Naive B cell (primary cell): ENCODE results near the gene GFM1. TPM values are rescaled to one million over a fixed set of nuclear protein-coding genes. Genes with fewer than 3 reads are reported as not detected.

Source experiments
- ATAC-seq, 2 donors: fragments of 150-1000 bp; cut with Tn5 transposase; 2 replicates each; pipeline ENCODE4 v1.10.0; 2021; ENCODE audit warnings: low read depth in 2 of 2, mild to moderate bottlenecking in 2 of 2, moderate library complexity in 2 of 2
- DNase-seq: peaks from one replicate; pipeline ENCODE4 v3.0.0; 2022
- H3K27ac Mint-ChIP-seq, 6 donors: one replicate each; pipeline ENCODE4 v1.8.0; 2020 to 2022; ENCODE audit warnings: mild to moderate bottlenecking in 6 of 6, mixed read lengths in 6 of 6, moderate library complexity in 5 of 6, inconsistent platforms in 2 of 6
- H3K27me3 Mint-ChIP-seq, 3 donors: one replicate each; pipeline ENCODE4 v1.8.0; 2021 to 2022; ENCODE audit warnings: mixed read lengths in 3 of 3, mild to moderate bottlenecking in 1 of 3
- H3K36me3 Mint-ChIP-seq, 2 donors: one replicate each; pipeline ENCODE4 v1.8.0; 2020 to 2022; ENCODE audit warnings: mixed read lengths in 2 of 2, inconsistent platforms in 1 of 2, mild to moderate bottlenecking in 1 of 2
- H3K4me1 Mint-ChIP-seq, 3 donors: one replicate each; pipeline ENCODE4 v1.8.0; 2020 to 2022; ENCODE audit warnings: mixed read lengths in 3 of 3, inconsistent platforms in 1 of 3, mild to moderate bottlenecking in 1 of 3, moderate library complexity in 1 of 3
- H3K4me3 Mint-ChIP-seq, 8 donors: one replicate each; pipeline ENCODE4 v1.8.0; 2020 to 2022; ENCODE audit warnings: mild to moderate bottlenecking in 8 of 8, mixed read lengths in 8 of 8, moderate library complexity in 8 of 8, inconsistent platforms in 2 of 8
- H3K9me3 Mint-ChIP-seq, 7 donors: one replicate each; pipeline ENCODE4 v1.8.0; 2020 to 2022; ENCODE audit warnings: mixed read lengths in 7 of 7, mild to moderate bottlenecking in 5 of 7, inconsistent platforms in 2 of 7, moderate library complexity in 1 of 7
- polyA plus RNA-seq, 6 donors: library from polyadenylated mRNA; unstranded; fragments of 300-500 nt; fragmentation: Illumina TruSeq; gene quantifications; one replicate each; pipeline ENCODE4 v1.2.3, GENCODE V29; 2021; ENCODE audit warnings: low read depth in 6 of 6

The GFM1 gene
- polyA plus RNA-seq, 6 donors from 2014 or later: 24.4 to 41.5 (median 28.2) TPM

GRCh38 chr3:158722108-158722507 lies 77.8 kb downstream of the GFM1 start:
- peak overlapping the region in 3 of 8 donors; percentile 70 to 89 (median 85) for H3K4me3 Mint-ChIP-seq
- peaks cover 17 to 29% (median 20%) of the 10 kb centered on the region in 3 donors for H3K4me1 Mint-ChIP-seq
- DNase-seq (no peak), ATAC-seq (no peak)
- H3K27ac Mint-ChIP-seq: no peak overlapping the region
- no peaks in the 10 kb centered on the region for H3K27me3 Mint-ChIP-seq
- H3K36me3 Mint-ChIP-seq: peaks cover 0 to 6% of the 10 kb centered on the region in 2 donors
- H3K9me3 Mint-ChIP-seq: peaks cover 0 to 3% (median 0%) of the 10 kb centered on the region in 7 donors

GRCh38 chr3:158723991-158724390 lies 79.7 kb downstream of the GFM1 start:
- Mint-ChIP-seq H3K4me1 (peaks cover 16 to 37% (median 23%) of the 10 kb centered on the region in 3 donors), H3K27ac (peak overlapping the region in 3 of 6 donors; percentile 64 to 98 (median 76)), H3K36me3 (peaks cover 0 to 6% of the 10 kb centered on the region in 2 donors)

GRCh38 chr3:158725348-158726011 lies 81.2 kb downstream of the GFM1 start:
- Mint-ChIP-seq H3K27ac (peak overlapping the region in 2 of 6 donors; percentile 55 to 76), H3K4me3 (no peak overlapping the region), H3K9me3 (peaks cover 0 to 3% (median 0%) of the 10 kb centered on the region in 7 donors), H3K36me3 (peaks cover 0 to 5% of the 10 kb centered on the region in 2 donors), H3K4me1 (peaks cover 18 to 37% (median 23%) of the 10 kb centered on the region in 3 donors), H3K27me3 (peaks cover 6 to 8% (median 6%) of the 10 kb centered on the region in 3 donors)
- DNase-seq: no peak
- no peak for ATAC-seq

More at GRCh38 chr3:158723991-158724390, 79.7 kb downstream of the GFM1 start:
- H3K27me3 Mint-ChIP-seq: peaks cover 0 to 3% (median 0%) of the 10 kb centered on the region in 3 donors
- DNase-seq: no peak
- H3K9me3 Mint-ChIP-seq: peaks cover 0 to 3% (median 0%) of the 10 kb centered on the region in 7 donors
- no peak for ATAC-seq
- no peak overlapping the region for H3K4me3 Mint-ChIP-seq

GRCh38 chr3:158727206-158728060 lies 83.1 kb downstream of the GFM1 start:
- Mint-ChIP-seq H3K27me3 (peaks cover 6 to 19% (median 8%) of the 10 kb centered on the region in 3 donors), H3K27ac (peak overlapping the region in 4 of 6 donors; percentile 37 to 85 (median 57)), H3K4me3 (peak overlapping the region in 7 of 8 donors; percentile 7 to 75 (median 29)), H3K4me1 (peaks cover 18 to 37% (median 29%) of the 10 kb centered on the region in 3 donors), H3K9me3 (peaks cover 0 to 1% (median 0%) of the 10 kb centered on the region in 7 donors), H3K36me3 (no peaks in the 10 kb centered on the region)
- DNase-seq (peak; percentile 48), ATAC-seq (peak; percentile 51 to 61)

- Mint-ChIP-seq H3K27me3 (peaks cover 6 to 19% (median 8%) of the 10 kb centered on the region in 3 donors), H3K36me3 (no peaks in the 10 kb centered on the region), H3K9me3 (no peaks in the 10 kb centered on the region), H3K27ac (peak overlapping the region in 2 of 6 donors; percentile 60 to 85), H3K4me3 (peak overlapping the region in 7 of 8 donors; percentile 7 to 78 (median 46)), H3K4me1 (peaks cover 14 to 34% (median 24%) of the 10 kb centered on the region in 3 donors)
- no peak for ATAC-seq
- DNase-seq: no peak
Observed at GRCh38 chr3:158728061-158728377, 83.7 kb downstream of the GFM1 start.

- DNase-seq: no peak
- H3K4me1 Mint-ChIP-seq: peaks cover 9 to 28% (median 19%) of the 10 kb centered on the region in 3 donors
- H3K9me3 Mint-ChIP-seq: no peaks in the 10 kb centered on the region
- H3K27me3 Mint-ChIP-seq: peaks cover 6 to 19% (median 8%) of the 10 kb centered on the region in 3 donors
- no peak for ATAC-seq
- peak overlapping the region in 2 of 8 donors; percentile 5 to 40 for H3K4me3 Mint-ChIP-seq
- no peaks in the 10 kb centered on the region for H3K36me3 Mint-ChIP-seq
- peak overlapping the region in 1 of 6 donors; percentile 29 for H3K27ac Mint-ChIP-seq
Observed at GRCh38 chr3:158728851-158729250, 84.5 kb downstream of the GFM1 start.

GRCh38 chr3:158731486-158731885 lies 87.2 kb downstream of the GFM1 start:
- ATAC-seq: no peak
- Mint-ChIP-seq H3K4me1 (peaks cover 9 to 24% (median 19%) of the 10 kb centered on the region in 3 donors), H3K27ac (no peak overlapping the region), H3K27me3 (peaks cover 6 to 19% (median 8%) of the 10 kb centered on the region in 3 donors), H3K9me3 (peaks cover 0 to 13% (median 10%) of the 10 kb centered on the region in 7 donors), H3K4me3 (peak overlapping the region; percentile 65 to 81 (median 72)), H3K36me3 (peaks cover 10 to 13% of the 10 kb centered on the region in 2 donors)
- no peak for DNase-seq

- Mint-ChIP-seq H3K27ac (no peak within 1 kb of the TSS), H3K27me3 (peaks cover 6 to 19% (median 8%) of the 10 kb centered on the region in 3 donors), H3K4me1 (peaks cover 9 to 23% (median 15%) of the 10 kb centered on the region in 3 donors), H3K9me3 (peaks cover 0 to 13% (median 10%) of the 10 kb centered on the region in 7 donors), H3K36me3 (peaks cover 10 to 13% of the 10 kb centered on the region in 2 donors), H3K4me3 (peak within 1 kb of the TSS; percentile 65 to 81 (median 72))
- DNase-seq (peak; percentile 13), ATAC-seq (peak; percentile 49 to 55)
Observed at GRCh38 chr3:158731938-158732855, 87.9 kb downstream of the GFM1 start, which contains the start of gene RARRES1. Gene RARRES1 (minus strand): TSS chr3:158732457. CDS start chr3:158732415, 42 bp downstream.

GRCh38 chr3:158732856-158733200 lies 88.5 kb downstream of the GFM1 start:
- DNase-seq (no peak), ATAC-seq (no peak)
- H3K27me3 Mint-ChIP-seq: peaks cover 6 to 19% (median 8%) of the 10 kb centered on the region in 3 donors
- peak overlapping the region in 6 of 8 donors; percentile 32 to 80 (median 60) for H3K4me3 Mint-ChIP-seq
- peaks cover 0 to 13% (median 10%) of the 10 kb centered on the region in 7 donors for H3K9me3 Mint-ChIP-seq
- H3K36me3 Mint-ChIP-seq: peaks cover 10 to 13% of the 10 kb centered on the region in 2 donors
- no peak overlapping the region for H3K27ac Mint-ChIP-seq
- peaks cover 6 to 17% (median 9%) of the 10 kb centered on the region in 3 donors for H3K4me1 Mint-ChIP-seq

- peak overlapping the region in 3 of 8 donors; percentile 22 to 68 (median 58) for H3K4me3 Mint-ChIP-seq
- H3K27ac Mint-ChIP-seq: no peak overlapping the region
- H3K36me3 Mint-ChIP-seq: peaks cover 10 to 13% of the 10 kb centered on the region in 2 donors
- ATAC-seq (no peak), DNase-seq (no peak)
- peaks cover 0 to 13% (median 10%) of the 10 kb centered on the region in 7 donors for H3K9me3 Mint-ChIP-seq
- H3K4me1 Mint-ChIP-seq: peaks cover 4 to 12% (median 6%) of the 10 kb centered on the region in 3 donors
- H3K27me3 Mint-ChIP-seq: peaks cover 6 to 19% (median 8%) of the 10 kb centered on the region in 3 donors
Observed at GRCh38 chr3:158733656-158734055, 89.3 kb downstream of the GFM1 start.

- no peak for DNase-seq
- Mint-ChIP-seq H3K9me3 (peaks cover 0 to 13% (median 10%) of the 10 kb centered on the region in 7 donors), H3K27me3 (peaks cover 0 to 11% (median 2%) of the 10 kb centered on the region in 3 donors), H3K4me3 (peak overlapping the region in 1 of 8 donors; percentile 25), H3K4me1 (peaks cover 3 to 12% (median 6%) of the 10 kb centered on the region in 3 donors), H3K27ac (no peak overlapping the region), H3K36me3 (peaks cover 10 to 13% of the 10 kb centered on the region in 2 donors)
- ATAC-seq: no peak
Observed at GRCh38 chr3:158735296-158736033, 91.1 kb downstream of the GFM1 start.

- H3K36me3 Mint-ChIP-seq: peaks cover 10 to 13% of the 10 kb centered on the region in 2 donors
- no peak overlapping the region for H3K27ac Mint-ChIP-seq
- H3K4me1 Mint-ChIP-seq: peaks cover 0 to 5% (median 3%) of the 10 kb centered on the region in 3 donors
- no peaks in the 10 kb centered on the region for H3K27me3 Mint-ChIP-seq
- no peak for DNase-seq
- peaks cover 0 to 13% (median 10%) of the 10 kb centered on the region in 7 donors for H3K9me3 Mint-ChIP-seq
- H3K4me3 Mint-ChIP-seq: no peak overlapping the region
- no peak for ATAC-seq
Observed at GRCh38 chr3:158737410-158737809, 93.1 kb downstream of the GFM1 start.
